CD4-positive, alpha-beta T cell treated with Interleukin-10 for 1 hour (primary cell): ENCODE results near the gene DTNBP1.

Experiments used
- DNase-seq: peaks from one replicate; pipeline ENCODE4 v3.0.0-alpha.2; 2020

Gene DTNBP1

DNA sequence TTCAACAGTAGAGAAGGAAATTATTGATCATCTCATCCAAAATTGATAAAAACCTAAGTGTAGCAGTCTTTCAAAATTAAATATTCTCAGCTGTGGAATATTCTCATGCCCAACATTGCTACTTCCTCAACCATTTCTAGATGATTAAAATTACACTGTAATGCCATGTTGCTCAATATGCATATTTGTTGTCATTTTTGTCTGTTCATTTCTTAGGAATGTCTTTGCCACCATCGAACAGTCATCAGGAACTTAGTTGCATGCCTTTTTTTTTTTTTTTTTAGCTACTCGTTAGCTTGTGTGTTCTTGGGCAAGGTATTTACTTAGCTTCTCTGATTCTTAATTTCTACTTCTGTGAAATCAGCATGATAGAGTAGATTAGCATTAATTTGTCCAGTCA lies 188.6 kb downstream of the DTNBP1 start:
- DNase-seq, result no peak

DNA sequence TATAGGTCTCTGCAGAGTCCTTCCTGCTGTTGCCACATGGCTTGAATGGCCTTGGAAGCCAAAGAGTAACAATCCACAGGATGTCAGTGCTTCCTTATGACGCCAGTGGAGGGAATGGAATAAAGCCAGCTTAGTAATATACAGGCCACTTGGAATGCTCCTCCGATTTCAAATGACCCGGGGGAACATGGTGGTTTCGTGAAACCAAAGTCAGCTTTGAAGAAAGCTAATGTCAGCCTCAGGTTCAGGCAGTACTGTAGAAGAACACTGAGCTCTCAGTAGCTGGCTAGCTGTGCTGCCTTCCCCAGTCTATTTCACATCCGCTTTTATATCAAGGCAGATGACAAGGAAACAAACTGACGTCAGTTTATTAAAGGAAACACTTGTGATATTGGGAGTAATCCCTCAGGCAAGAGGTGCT lies 189.1 kb downstream of the DTNBP1 start:
- no peak for DNase-seq

DNA sequence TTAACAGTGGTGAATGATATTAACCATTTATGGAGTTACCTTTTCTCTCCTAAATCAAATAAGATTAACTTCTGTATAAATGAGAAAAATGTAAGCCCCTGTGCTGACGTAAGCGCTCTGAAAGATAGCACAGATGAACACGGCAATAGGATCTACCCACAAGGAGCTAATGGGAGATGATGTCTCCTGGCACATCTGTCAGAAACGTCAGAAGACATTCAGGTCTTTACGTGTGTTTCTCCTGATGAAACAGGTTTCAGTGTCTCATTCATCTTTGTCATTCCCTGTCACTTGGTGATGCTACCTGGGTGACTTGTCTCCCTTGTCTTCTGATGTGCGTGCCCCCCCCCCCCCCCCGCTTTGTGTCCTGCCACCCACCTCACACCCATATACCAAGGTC lies 189.7 kb downstream of the DTNBP1 start:
- no peak for DNase-seq
